Measurements from ENCODE around the gene YBEY. TPM values are rescaled to one million over a fixed set of nuclear protein-coding genes. Genes with fewer than 3 reads are reported as not detected.

The YBEY gene
- total and polyA plus RNA-seq, 2 of the 8 experiments (the other 6 are each of a cell fraction or from before 2014, with no cell fraction given) = 26.9 to 31.9 TPM

DNA sequence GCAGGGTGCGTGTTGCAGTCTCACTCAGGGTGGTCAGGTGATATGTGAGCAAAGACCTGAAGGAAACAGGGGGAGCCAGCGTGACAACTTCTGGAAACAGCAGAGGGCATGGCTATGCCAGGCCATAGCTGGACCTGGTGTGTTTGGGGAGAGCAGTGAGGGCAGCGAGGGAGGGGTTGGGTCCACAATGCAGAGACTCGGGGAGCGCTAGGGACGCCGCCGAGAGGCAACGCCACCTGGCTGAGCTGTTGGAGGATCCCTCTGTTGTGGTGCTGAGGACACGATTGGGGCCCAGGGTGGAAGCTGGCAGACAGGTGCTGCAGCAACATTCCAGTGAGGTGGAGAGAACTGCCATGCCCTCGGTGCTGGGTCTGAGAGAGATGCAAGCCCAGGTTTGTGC is 31.0 kb upstream of the YBEY start:
- Histone ChIP-seq H3K27ac (ENCODE audit: low read depth, low read length) (no peak overlapping the region), H3K4me3 (ENCODE audit: extremely low read depth in 1 of 4, insufficient read depth in 2 of 4, low read depth in 3 of 4, low read length in 4 of 4) (no peak overlapping the region), H3K9me3 (ENCODE audit: insufficient read depth in 2 of 2, low read depth in 1 of 2, low read length in 1 of 2) (no peaks in the 10 kb centered on the region), H3K4ac (replicated peaks; ENCODE audit: insufficient read length, low read depth, low read length) (no peak overlapping the region), H3K79me1 (ENCODE audit: low read depth, low read length) (no peaks in the 10 kb centered on the region), H2AK5ac (ENCODE audit: low read depth, low read length) (no peak overlapping the region), H2BK15ac (ENCODE audit: low read length) (no peak overlapping the region), H2BK20ac (ENCODE audit: low read length) (no peak overlapping the region), H3K18ac (ENCODE audit: extremely low read depth, low read length) (no peak overlapping the region), H3K23me2 (ENCODE audit: low read depth, low read length) (no peaks in the 10 kb centered on the region), H3K4me2 (ENCODE audit: insufficient read depth in 1 of 2, low read depth in 2 of 2, low read length in 2 of 2) (no peak overlapping the region), H2AFZ (ENCODE audit: low read length) (no peak overlapping the region), H3K27me3 (replicated peaks in 1 of 4; ENCODE audit: control insufficient read depth in 3 of 4, extremely low read depth in 1 of 4, insufficient read depth in 3 of 4, low read length in 3 of 4) (no peaks in the 10 kb centered on the region), H4K91ac (replicated peaks; ENCODE audit: insufficient read length, low read length) (no peak overlapping the region), H4K20me1 (replicated peaks in 1 of 2; ENCODE audit: control insufficient read depth in 1 of 2, insufficient read depth in 2 of 2, low read length in 2 of 2) (peaks cover 5 to 7% of the 10 kb centered on the region in 2 experiments), H3K23ac (ENCODE audit: insufficient read length) (no peak overlapping the region), H3K4me1 (replicated peaks in 1 of 4; ENCODE audit: control insufficient read depth in 3 of 4, insufficient read depth in 4 of 4, low read length in 3 of 4) (no peaks in the 10 kb centered on the region), H2BK120ac (replicated peaks; ENCODE audit: low read depth, low read length) (no peak overlapping the region), H4K5ac (ENCODE audit: insufficient read length, low read depth, low read length) (no peak overlapping the region), H3K14ac (ENCODE audit: insufficient read length) (no peak overlapping the region), H3K79me2 (ENCODE audit: control insufficient read depth in 1 of 2, insufficient read depth in 2 of 2, low read length in 2 of 2) (no peaks in the 10 kb centered on the region), H2BK12ac (ENCODE audit: low read depth, low read length) (no peak overlapping the region), H4K8ac (ENCODE audit: extremely low read depth, insufficient read depth, low read length) (no peak overlapping the region), H3K9ac (replicated peaks in 1 of 4; ENCODE audit: extremely low read depth in 1 of 4, low read depth in 3 of 4, low read length in 3 of 4) (no peak overlapping the region), H3K36me3 (ENCODE audit: control insufficient read depth in 2 of 4, insufficient read depth in 4 of 4, low read length in 3 of 4) (peaks cover 23 to 88% (median 60%) of the 10 kb centered on the region in 4 experiments), H2BK5ac (ENCODE audit: low read depth, low read length) (no peak overlapping the region), H3K56ac (replicated peaks; ENCODE audit: insufficient read length, low read depth, low read length) (no peak overlapping the region)
- DNase-seq (ENCODE audit: low read depth in 1 of 2, low spot score in 2 of 2) (no peak), FAIRE-seq (no peak)
- ChIA-PET CTCF (ENCODE audit: partially characterized antibody) (interaction anchor here (0.5 to 2.3 kb wide), 4 partner anchors 9 to 104 kb away, joined by 3 to 13 read pairs (median 4); no protein-coding TSS in a partner anchor), POLR2A (ENCODE audit: partially characterized antibody) (interaction anchor here (1.4 to 1.6 kb wide), 2 partner anchors 11 to 17 kb away, joined by 3 to 4 read pairs; no protein-coding TSS in a partner anchor)
- WGBS, 2 experiments (ENCODE audit: extremely low coverage in 1 of 2, insufficient coverage in 1 of 2, insufficient read length in 1 of 2, insufficient replicate concordance in 2 of 2, low coverage in 1 of 2, low lambda C conversion rate in 2 of 2, missing lambda C conversion rate in 1 of 2) = 92% methylated on average over 11 of the region's 11 CpGs; no CpG with 5 or more reads in 1 of the 2 experiments
- TF ChIP-seq EZH2 (IDR thresholded peaks at IDR 0.05; ENCODE audit: low read depth, low read length, severe bottlenecking) = no peak
- TF ChIP-seq, protein P1, sequence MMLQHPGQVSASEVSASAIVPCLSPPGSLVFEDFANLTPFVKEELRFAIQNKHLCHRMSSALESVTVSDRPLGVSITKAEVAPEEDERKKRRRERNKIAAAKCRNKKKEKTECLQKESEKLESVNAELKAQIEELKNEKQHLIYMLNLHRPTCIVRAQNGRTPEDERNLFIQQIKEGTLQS (IDR thresholded peaks at IDR 0.05; ENCODE audit: insufficient read depth, low read depth, low read length) = no peak
- no peak for TF ChIP-seq JUN (IDR thresholded peaks at IDR 0.05; ENCODE audit: low read depth, low read length)
- TF ChIP-seq SP1 (IDR thresholded peaks at IDR 0.05; ENCODE audit: low read depth, low read length) = no peak
- no peak for TF ChIP-seq SP2 (IDR thresholded peaks at IDR 0.05; ENCODE audit: low read length)
- TF ChIP-seq POLR2A (IDR thresholded peaks at IDR 0.05; ENCODE audit: control extremely low read depth in 1 of 2, low read depth in 2 of 2, low read length in 2 of 2) = no peak
- no peak for TF ChIP-seq POLR2AphosphoS5 (IDR thresholded peaks at IDR 0.05; ENCODE audit: low read depth, low read length)
- TF ChIP-seq SUZ12 (IDR thresholded peaks at IDR 0.05; ENCODE audit: low read length) = no peak
- no peak for TF ChIP-seq CHD1 (IDR thresholded peaks at IDR 0.05; ENCODE audit: low read depth, low read length)
- TF ChIP-seq, protein P2, sequence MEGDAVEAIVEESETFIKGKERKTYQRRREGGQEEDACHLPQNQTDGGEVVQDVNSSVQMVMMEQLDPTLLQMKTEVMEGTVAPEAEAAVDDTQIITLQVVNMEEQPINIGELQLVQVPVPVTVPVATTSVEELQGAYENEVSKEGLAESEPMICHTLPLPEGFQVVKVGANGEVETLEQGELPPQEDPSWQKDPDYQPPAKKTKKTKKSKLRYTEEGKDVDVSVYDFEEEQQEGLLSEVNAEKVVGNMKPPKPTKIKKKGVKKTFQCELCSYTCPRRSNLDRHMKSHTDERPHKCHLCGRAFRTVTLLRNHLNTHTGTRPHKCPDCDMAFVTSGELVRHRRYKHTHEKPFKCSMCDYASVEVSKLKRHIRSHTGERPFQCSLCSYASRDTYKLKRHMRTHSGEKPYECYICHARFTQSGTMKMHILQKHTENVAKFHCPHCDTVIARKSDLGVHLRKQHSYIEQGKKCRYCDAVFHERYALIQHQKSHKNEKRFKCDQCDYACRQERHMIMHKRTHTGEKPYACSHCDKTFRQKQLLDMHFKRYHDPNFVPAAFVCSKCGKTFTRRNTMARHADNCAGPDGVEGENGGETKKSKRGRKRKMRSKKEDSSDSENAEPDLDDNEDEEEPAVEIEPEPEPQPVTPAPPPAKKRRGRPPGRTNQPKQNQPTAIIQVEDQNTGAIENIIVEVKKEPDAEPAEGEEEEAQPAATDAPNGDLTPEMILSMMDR (IDR thresholded peaks at IDR 0.05; ENCODE audit: control extremely low read depth in 1 of 3, insufficient read depth in 1 of 3, low read depth in 1 of 3, low read length in 3 of 3) = no peak
- no peak for TF ChIP-seq EP300 (IDR thresholded peaks at IDR 0.05; ENCODE audit: borderline replicate concordance in 1 of 2, low read depth in 2 of 2, low read length in 2 of 2)
- TF ChIP-seq CBX8 (IDR thresholded peaks at IDR 0.05; ENCODE audit: borderline replicate concordance, low read depth, low read length) = no peak

Measured in H1 (cell line).